Posterior vena cava (tissue), 2 donors: ENCODE data around the gene TIMM10. TPM values are rescaled to one million over a fixed set of nuclear protein-coding genes. Genes with fewer than 3 reads are reported as not detected.

Experiments
- total RNA-seq, 2 donors: library from RNA; stranded (reverse); fragmentation: NEBNext Ultra II Directional; extraction: Animal tissue kit (Norgen Biotek cat#: 25700); gene quantifications; one replicate each; pipeline ENCODE4 v1.2.1, GENCODE V29; 2021
- donor health status: DM: yes; HTN: yes; CAD: no.
- donor health status: DM: yes; HTN: yes; CAD: no.

The TIMM10 gene
- total RNA-seq, 2 donors from 2014 or later = 31.8 to 38.1 TPM

Other genes with a start within 250 kb of the TIMM10 start
- 100 to 1,000 TPM; 175 to 185 TPM for gene TNKS1BP1, start 205.8 kb downstream of the TIMM10 start, total RNA-seq
- 10 to 100 TPM; 41.6 to 54.4 TPM for gene SSRP1, start 194.9 kb downstream of the TIMM10 start, total RNA-seq
- not detected for gene P2RX3, start 192.4 kb downstream of the TIMM10 start, total RNA-seq
- not detected for gene PRG3, start 149.6 kb downstream of the TIMM10 start, total RNA-seq
- gene PRG2, start 140.1 kb downstream of the TIMM10 start, total RNA-seq = under 1 TPM; 0.52 to 0.88 TPM
- gene SLC43A3, start 103.6 kb downstream of the TIMM10 start, total RNA-seq = 10 to 100 TPM; 72.6 to 84.7 TPM
- gene RTN4RL2, start 70.2 kb downstream of the TIMM10 start, total RNA-seq = 1 to 10 TPM; 2.0 to 2.9 TPM
- gene SLC43A1, start 15.1 kb downstream of the TIMM10 start, total RNA-seq = 10 to 100 TPM in 1 of 2 donors, 1 to 10 TPM in 1; 8.1 to 11.5 TPM
- gene SMTNL1, start 6.8 kb upstream of the TIMM10 start, total RNA-seq = not detected
- gene UBE2L6, start 36.9 kb upstream of the TIMM10 start, total RNA-seq = 10 to 100 TPM; 50.3 to 56.9 TPM
- 100 to 1,000 TPM; 501 to 774 TPM for gene SERPING1, start 66.9 kb upstream of the TIMM10 start, total RNA-seq
- gene YPEL4, start 119.2 kb upstream of the TIMM10 start, total RNA-seq = 1 to 10 TPM in 1 of 2 donors, under 1 TPM in 1; 0.33 to 1.3 TPM
- 10 to 100 TPM in 1 of 2 donors, 1 to 10 TPM in 1; 7.6 to 10.3 TPM for gene CLP1, start 127.0 kb upstream of the TIMM10 start, total RNA-seq
- gene ZDHHC5, start 137.4 kb upstream of the TIMM10 start, total RNA-seq = 10 to 100 TPM; 49.7 to 58.0 TPM
- 1 to 10 TPM; 8.6 to 9.8 TPM for gene MED19, start 181.5 kb upstream of the TIMM10 start, total RNA-seq
- gene TMX2, start 181.8 kb upstream of the TIMM10 start, total RNA-seq = 10 to 100 TPM; 41.3 to 49.3 TPM
- 10 to 100 TPM; 61.8 to 74.3 TPM for gene SELENOH, start 210.7 kb upstream of the TIMM10 start, total RNA-seq
- not detected for gene BTBD18, start 221.1 kb upstream of the TIMM10 start, total RNA-seq
- 100 to 1,000 TPM; 131 to 140 TPM for gene CTNND1, start 231.0 kb upstream of the TIMM10 start, total RNA-seq